Adipose tissue (tissue), 3 donors: ENCODE results near the gene CFAP206. TPM values are rescaled to one million over a fixed set of nuclear protein-coding genes. Genes with fewer than 3 reads are reported as not detected.
"Not testable (repeated sequence)": the region's sequence is repeated elsewhere in the genome, so short reads cannot be mapped to it uniquely, and the experiment has no call there.

ENCODE experiments used
- H3K27ac ChIP-seq: one replicate; pipeline ENCODE4 v1.5.1; 2013; ENCODE audit warnings: low read depth, low read length
- WGBS, 3 donors: extraction: QIAGEN DNeasy Blood & Tissue Kit; methylation state at CpG; one replicate each; pipeline ENCODE4 v1.1.7; 2013; 5-methylcytosine and 5-hydroxymethylcytosine counted together
- polyA plus RNA-seq, 3 donors: library from polyadenylated mRNA; stranded (reverse); fragments of 200-250 nt; gene quantifications; one replicate each; pipeline ENCODE4 v1.2.3, GENCODE V29; 2013
- donor health status: healthy with polysubstance abuse.
- donor health status: Bipolar disorder and iron deficiency.
- donor health status: healthy.

CFAP206 gene
- polyA plus RNA-seq, 3 donors: 0.07 to 0.22 (median 0.13) TPM

GRCh38 chr6:87407561-87407900 lies 241 bp upstream of the CFAP206 start:
- WGBS, 3 donors: 0 to 1% (median 0%) methylated on average over 10 of the region's 10 CpGs
- H3K27ac ChIP-seq: no peak overlapping the region

- WGBS, 3 donors: 30 to 45% (median 41%) methylated on average over 5 of the region's 5 CpGs
- no peak overlapping the region for H3K27ac ChIP-seq
Observed at GRCh38 chr6:87408721-87409155, 966 bp downstream of the CFAP206 start.

- WGBS, 3 donors: 88 to 95% (median 91%) methylated on average over 2 of the region's 2 CpGs
Observed at GRCh38 chr6:87419266-87419665, 11.5 kb downstream of the CFAP206 start.

GRCh38 chr6:87420360-87420759 lies 12.6 kb downstream of the CFAP206 start:
- 89 to 96% (median 95%) methylated on average over 5 of the region's 5 CpGs for WGBS, 3 donors
- no peak overlapping the region for H3K27ac ChIP-seq

More at GRCh38 chr6:87419266-87419665, 11.5 kb downstream of the CFAP206 start:
- no peak overlapping the region for H3K27ac ChIP-seq

GRCh38 chr6:87421576-87421975 lies 13.8 kb downstream of the CFAP206 start:
- 38 to 76% (median 71%) methylated on average over 2 of the region's 2 CpGs for WGBS, 3 donors
- H3K27ac ChIP-seq: no peak overlapping the region

- WGBS, 3 donors: 93 to 94% (median 94%) methylated on average over 4 of the region's 4 CpGs
- no peak overlapping the region for H3K27ac ChIP-seq
Observed at GRCh38 chr6:87426789-87427188, 19.0 kb downstream of the CFAP206 start.

- no peak overlapping the region for H3K27ac ChIP-seq
- WGBS, 3 donors: 67 to 78% (median 76%) methylated on average over 3 of the region's 3 CpGs
Observed at GRCh38 chr6:87430499-87430898, 22.7 kb downstream of the CFAP206 start.

- 84 to 91% (median 87%) methylated on average over 5 of the region's 5 CpGs for WGBS, 3 donors
- no peak overlapping the region for H3K27ac ChIP-seq
Observed at GRCh38 chr6:87431263-87431662, 23.5 kb downstream of the CFAP206 start.

- 12 to 17% (median 16%) methylated on average over 4 of the region's 4 CpGs for WGBS, 3 donors
- no peak overlapping the region for H3K27ac ChIP-seq
Observed at GRCh38 chr6:87436435-87436834, 28.7 kb downstream of the CFAP206 start.

- WGBS, 3 donors: 76 to 83% (median 80%) methylated on average over 5 of the region's 5 CpGs
Observed at GRCh38 chr6:87441711-87442110, 33.9 kb downstream of the CFAP206 start.

GRCh38 chr6:87444362-87444761 lies 36.6 kb downstream of the CFAP206 start:
- H3K27ac ChIP-seq: no peak overlapping the region
- WGBS, 3 donors: 92 to 95% (median 93%) methylated on average over 2 of the region's 2 CpGs

More at GRCh38 chr6:87441711-87442110, 33.9 kb downstream of the CFAP206 start:
- H3K27ac ChIP-seq: no peak overlapping the region

- WGBS, 3 donors: 72 to 93% (median 72%) methylated on average over 2 of the region's 2 CpGs
- no peak overlapping the region for H3K27ac ChIP-seq
Observed at GRCh38 chr6:87465051-87465450, 57.3 kb downstream of the CFAP206 start.

GRCh38 chr6:87472525-87473418 lies 65.0 kb downstream of the CFAP206 start, which contains the start of gene SLC35A1:
Gene SLC35A1 (plus strand): TSS chr6:87472974. CDS start chr6:87473004, 30 bp downstream.
- WGBS, 3 donors: 0 to 1% (median 0%) methylated on average over 64 to 70 of the region's 70 CpGs
- H3K27ac ChIP-seq: peak within 1 kb of the TSS; percentile 31

GRCh38 chr6:87473419-87473903 lies 65.7 kb downstream of the CFAP206 start:
- H3K27ac ChIP-seq: peak overlapping the region; percentile 31
- 1% methylated on average over 15 of the region's 15 CpGs for WGBS, 3 donors

- no peak overlapping the region for H3K27ac ChIP-seq
- WGBS, 3 donors: 51 to 83% (median 64%) methylated on average over 3 of the region's 3 CpGs
Observed at GRCh38 chr6:87481931-87482330, 74.2 kb downstream of the CFAP206 start.

GRCh38 chr6:87482366-87482765 lies 74.6 kb downstream of the CFAP206 start:
- WGBS, 3 donors: 44 to 73% (median 57%) methylated on average over 4 of the region's 4 CpGs
- no peak overlapping the region for H3K27ac ChIP-seq

- WGBS, 3 donors: 65 to 87% (median 85%) methylated on average over 9 of the region's 9 CpGs
- H3K27ac ChIP-seq: no peak overlapping the region
Observed at GRCh38 chr6:87483929-87484328, 76.2 kb downstream of the CFAP206 start.

GRCh38 chr6:87484491-87484890 lies 76.7 kb downstream of the CFAP206 start:
- H3K27ac ChIP-seq: no peak overlapping the region
- 95 to 97% (median 97%) methylated on average over 7 of the region's 7 CpGs for WGBS, 3 donors

- 86 to 89% (median 87%) methylated on average over 4 of the region's 4 CpGs for WGBS, 3 donors
- no peak overlapping the region for H3K27ac ChIP-seq
Observed at GRCh38 chr6:87487555-87487954, 79.8 kb downstream of the CFAP206 start.

GRCh38 chr6:87489326-87489725 lies 81.6 kb downstream of the CFAP206 start:
- H3K27ac ChIP-seq: not testable (repeated sequence)
- 87 to 91% (median 89%) methylated on average over 8 of the region's 8 CpGs for WGBS, 3 donors
